HG02571 (cell line): ENCODE results near the gene ALDH1L1.
"Not testable (repeated sequence)": the region's sequence is repeated elsewhere in the genome, so short reads cannot be mapped to it uniquely, and the experiment has no call there.

Experiments used
- ATAC-seq: cut with Tn5 transposase; IDR thresholded peaks from one replicate; pipeline ENCODE4 v1.9.1; 2021; ENCODE audit warnings: mild to moderate bottlenecking, moderate library complexity; ENCODE audit not compliant: unreplicated experiment

Gene ALDH1L1

DNA sequence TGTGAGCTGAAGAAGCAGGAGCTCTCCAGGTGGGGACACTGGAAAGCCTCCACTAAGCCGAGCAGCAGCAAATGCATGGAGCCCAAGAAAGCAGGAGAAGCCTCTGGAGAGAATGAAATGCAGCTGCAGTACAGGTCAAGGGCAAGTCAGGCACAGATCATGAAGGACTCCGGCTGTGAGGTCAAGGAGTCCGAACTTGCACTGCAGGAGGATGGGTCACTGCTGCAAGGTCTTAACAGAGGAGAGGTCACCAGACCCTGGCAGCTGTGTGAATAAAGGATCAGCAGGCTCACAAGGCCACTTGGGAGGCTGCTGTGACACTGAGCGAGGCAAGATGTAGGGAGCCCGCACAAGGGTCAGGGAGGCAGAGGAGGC, 71.7 kb downstream of the ALDH1L1 start:
- no peak for ATAC-seq

DNA sequence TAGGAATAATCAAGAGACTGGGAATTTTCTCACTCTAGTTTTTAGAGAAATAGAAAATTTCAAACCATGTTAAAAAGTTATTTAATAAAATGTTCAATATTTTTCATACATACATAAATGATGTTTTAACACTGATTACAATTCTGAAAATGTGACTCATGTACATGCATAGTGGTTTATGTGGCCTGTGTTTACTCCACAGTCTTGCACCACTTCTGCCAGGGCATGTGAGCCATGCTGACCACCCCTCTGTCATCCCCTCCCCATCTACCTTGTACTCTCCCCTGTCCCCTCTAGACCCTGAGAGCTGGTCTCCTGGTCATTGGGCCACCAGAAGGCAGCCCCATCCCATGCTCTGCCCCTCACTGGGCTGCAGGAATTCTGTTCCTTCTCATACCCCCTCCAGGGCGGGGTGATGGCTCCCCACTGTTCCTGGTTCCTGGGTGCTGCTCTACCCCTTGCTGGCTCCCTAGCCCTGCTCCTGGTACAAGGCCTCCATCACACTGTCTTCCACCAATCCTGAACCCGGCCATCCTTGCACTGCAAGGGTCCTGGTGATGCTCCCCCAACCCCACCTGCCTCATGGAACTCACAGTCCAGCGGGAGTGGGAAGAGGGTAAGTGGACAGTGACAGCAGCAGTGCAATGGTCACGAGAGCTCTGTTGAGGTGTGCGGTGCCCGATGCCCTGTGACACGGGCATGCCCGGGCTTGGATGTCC, 72.3 kb downstream of the ALDH1L1 start:
- no peak for ATAC-seq

DNA sequence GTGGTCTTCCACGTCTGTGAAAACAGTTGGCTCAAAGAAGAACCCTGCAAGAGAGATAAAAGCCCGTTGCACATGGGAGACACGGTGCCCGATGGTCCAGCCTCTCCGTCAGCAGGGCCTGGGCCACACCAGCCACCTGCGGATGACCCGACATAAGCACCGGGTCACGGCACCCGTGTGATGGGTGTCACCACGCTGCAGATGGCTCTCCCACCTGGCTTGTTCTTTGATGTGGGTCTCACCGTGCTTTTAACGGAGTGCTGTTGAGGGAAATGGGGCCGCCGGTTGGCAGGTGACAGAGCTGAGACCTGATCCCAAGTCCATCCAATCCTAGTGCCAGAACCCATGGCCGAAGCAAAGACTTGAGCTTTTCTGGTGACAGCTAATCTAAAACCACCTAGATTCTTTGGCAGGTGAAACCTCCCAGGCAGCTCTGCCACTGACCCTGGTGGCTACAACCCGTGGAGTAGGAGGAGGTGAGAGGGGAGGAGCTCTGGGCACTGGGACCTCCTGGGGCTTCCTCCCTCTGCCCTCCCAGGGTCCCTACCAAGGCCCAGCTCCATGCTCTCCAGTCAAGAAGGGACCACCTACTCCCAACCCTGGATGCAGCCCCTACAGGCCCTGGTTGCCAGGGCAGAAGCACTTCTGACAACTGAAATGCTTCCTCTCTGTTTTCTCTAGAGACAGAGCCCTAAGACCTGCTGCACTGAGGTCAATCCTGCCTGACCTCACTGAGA, 73.0 kb downstream of the ALDH1L1 start:
- no peak for ATAC-seq

DNA sequence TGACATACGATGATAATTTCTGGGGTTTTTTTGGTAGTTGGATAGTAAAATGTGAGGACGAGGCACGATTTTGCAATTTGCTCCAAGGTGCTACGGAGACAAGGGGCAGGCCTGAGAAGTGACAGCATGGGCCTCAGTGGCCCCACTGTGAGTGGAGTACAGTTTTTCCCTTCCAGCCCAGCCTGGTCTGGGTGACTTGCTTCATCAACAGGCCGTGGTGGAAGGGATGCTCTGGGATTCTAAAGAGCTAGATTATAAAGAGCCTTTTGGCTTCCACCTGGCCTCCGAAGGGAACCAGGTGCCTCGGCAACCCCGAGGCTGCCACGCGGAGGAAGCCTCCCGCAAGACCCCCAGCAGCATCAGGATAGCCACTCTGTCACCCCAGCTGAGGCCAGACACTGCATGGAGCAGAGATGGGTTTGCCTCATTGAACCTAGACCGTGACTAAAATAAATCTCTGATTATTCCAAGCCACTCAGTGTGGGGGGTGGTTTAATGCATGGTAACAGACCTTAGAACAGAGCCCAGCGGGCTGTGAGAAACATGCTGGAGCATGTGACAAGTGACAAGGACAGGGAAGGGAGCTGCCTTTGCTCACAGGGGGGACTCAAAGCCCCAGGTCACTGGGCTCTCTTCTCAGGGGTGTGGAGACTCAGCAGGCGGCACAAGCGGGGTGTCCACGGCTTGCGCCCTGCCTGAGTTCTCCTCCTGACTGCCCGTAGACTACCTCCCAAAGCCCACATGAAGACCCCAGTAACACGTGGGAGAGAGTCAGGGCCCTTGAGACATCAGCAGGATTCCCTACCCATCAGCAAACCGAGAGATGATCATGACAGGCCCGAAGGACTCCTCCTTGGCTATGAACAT, 73.8 kb downstream of the ALDH1L1 start:
- ATAC-seq: no peak

DNA sequence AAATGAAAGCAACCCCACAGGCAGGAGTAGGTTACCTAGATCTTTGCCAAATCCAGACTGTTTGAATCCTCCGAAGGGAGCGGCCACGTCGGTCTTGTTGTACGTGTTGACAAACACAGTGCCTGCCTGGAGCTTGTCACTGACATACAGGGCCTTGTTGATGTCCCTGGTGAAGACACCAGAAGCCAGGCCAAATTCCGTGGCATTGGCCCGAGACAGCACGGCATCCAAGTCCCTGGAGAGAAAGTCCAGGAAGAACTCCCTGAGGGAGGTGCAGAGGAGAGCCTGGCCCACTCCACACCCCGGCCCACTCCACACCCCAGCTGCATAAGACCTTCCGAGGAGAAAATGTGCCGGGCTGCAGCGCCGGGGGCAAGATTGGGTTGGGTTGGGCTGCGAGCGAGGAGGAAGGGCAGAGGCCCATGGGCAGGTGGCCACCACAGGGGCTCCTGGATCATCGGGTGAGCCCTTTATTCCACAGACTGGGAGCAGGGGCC, 74.6 kb downstream of the ALDH1L1 start:
- no peak for ATAC-seq

DNA sequence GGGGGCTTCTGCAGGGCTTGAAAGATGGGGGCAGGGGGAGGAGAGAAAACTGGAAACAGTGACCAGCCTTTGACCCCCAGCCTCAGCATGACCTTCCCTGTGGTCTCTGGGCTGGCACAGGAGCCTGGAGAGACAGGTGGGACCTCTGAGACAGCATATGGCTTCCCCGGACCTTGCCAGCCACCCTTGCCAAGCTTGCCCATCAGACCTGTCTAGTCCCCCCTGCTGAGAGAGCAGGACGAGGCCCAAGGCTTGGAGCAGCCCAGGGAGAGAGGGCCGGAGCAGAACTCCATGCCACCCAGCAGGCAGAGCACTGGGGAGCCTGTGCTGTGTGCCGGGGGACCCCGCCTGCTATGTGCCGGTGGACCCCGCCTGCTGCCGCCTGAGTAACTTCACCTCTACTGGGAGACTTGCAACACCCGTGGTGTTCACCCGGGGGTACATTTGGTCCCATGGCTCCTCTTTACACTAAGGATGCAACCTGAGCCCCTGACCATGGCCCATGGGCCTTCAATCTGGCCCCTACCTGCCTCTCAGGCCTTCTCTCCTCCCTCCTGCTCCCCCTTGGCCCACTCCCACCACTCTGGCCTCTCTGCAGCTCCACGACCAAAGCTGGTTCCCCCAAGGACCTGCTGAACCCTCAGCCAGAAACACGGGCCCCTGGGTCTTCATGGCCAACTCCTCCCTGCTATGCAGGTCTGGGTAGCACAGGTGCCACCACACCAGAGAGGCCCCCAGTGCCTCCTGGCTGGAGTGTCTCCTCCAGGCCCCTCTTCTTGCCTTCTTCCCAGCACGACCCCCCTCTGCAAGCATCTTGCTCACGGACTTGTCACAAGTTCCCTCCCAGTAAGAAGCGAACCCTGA, 75.4 kb downstream of the ALDH1L1 start:
- ATAC-seq: no peak

DNA sequence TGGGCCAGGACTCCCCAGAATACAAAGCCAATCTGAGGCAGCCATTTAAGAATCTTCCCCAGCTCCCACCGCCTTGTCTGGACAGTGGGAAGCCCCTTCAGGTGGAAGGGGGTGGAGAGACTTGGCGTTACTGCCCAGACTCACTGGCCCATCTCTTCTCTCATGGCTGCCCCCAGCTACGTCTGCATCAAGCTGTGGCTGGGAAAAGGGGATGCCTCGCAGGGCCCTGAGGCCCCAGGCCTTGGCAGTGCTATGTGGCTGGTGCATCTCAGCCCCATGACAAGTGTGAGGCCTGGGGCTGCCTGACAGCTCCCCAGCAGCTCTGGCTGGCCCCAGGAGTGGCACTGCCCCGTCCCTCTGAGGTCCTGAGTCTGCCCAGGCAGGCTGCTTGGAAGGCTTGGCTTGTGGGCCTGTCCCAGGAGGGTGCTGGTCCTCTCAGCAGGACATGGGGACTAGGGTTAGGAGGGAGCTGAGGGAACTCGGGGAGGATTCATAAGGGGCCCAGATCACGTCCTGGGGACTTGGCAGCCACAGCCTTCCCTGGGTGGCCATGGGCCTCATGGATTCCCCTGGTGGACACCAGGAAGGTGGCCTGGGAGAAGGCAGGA, 76.3 kb downstream of the ALDH1L1 start:
- no peak for ATAC-seq

DNA sequence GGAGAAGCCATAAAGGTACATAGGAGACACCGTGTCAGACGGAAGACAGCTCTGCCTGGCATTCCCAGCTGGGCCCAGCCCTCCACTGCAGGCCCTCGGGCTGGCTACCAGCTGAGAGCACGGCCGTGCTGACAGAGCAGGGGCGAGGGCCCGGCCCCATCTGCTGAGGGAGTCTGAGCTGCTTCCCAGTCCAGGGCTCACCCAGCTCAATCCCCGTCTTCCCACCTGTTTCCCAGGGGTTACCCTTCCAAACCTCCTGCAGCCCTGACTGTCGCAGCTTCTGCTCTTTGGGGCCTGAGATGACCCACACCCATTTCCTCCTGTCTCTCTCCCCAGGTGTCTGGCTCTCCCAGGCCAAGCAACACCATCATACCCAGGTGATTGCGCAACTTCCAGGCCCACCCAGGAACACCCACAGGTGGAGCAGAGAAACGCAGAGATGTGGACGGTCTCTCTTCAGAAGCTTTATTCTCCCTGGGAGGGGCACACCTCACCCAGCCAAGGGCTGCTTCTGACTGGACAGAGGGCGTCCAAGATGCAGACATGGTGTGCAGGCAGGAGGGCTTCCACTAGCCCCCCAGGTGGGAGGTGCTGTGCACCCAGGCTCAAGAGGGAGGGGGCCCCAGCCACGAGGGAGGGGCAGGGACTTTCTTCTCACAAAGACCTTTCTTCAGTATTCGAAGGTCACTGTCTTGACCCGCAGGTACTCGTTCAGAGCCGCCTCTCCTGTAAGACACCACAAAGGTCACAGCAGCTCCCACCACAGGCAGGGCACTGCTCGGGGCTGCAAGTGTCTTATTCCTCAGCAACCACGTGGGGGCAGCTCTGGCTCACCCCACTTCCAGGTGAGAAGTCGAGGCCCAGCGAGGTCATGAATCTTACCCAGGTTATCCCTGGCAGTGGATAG, 77.0 kb downstream of the ALDH1L1 start:
- ATAC-seq: no peak

DNA sequence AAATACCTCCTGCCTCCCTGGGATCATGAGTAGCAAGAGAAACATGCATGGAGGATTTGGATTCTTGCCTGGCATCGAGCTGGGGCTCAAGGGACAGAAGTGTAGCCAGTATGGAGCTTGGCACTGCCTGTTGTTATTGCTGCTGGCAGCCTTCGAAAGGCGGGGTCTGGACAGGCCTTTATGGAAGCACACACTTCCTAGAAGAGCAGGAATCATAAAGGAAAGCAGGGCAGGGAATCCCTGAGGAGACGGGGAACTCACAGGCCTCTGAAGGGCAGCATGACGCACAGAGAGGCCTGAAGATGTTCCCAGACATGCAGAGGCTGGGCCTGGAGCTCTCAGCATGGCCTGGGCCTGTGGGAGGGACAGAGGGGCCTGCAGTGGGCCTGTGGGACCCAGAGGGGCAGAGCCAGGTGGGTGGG, 77.8 kb downstream of the ALDH1L1 start:
- no peak for ATAC-seq

DNA sequence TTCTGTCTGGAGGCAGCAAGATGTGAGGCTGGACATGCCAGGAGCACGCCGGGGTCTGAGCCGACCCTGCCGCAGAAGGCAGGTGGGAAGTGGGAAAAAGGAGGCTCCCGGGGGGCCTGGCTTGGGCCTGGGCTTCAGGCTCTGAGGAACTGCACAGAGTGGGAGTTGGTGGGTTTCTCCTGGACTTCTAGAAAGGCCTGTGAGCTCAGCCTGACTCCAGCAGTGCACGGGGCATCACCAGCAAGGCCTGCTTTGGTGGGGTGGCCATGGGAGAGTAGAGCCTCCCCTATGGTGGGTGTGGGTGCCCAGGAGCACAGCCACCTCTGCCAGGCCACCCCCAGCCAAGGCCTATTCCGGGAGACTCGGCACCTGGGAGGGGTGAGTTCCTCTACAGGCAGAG, 78.4 kb downstream of the ALDH1L1 start:
- no peak for ATAC-seq

DNA sequence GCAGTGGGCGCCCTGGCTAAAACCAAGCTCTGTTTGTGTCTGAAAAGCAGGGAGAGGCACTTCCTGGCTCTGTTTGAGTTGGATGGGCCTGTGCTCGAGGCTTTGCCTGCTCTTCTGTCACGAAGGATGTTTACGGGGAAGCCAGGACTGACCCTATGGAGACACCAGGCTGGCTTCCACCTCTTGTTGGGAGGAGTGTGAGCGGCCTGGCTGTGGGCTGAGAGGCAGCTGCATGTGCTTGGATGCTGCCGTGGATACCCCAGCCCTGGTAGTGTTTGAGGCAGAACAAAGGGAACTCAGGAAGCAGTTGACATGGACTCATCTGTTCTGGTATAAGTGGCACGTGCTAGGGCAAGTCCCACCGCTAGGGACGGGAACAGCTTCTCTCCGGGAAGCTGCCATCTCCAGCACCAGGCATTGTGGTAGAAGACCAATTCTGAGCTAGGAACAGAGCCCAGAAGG, 78.8 kb downstream of the ALDH1L1 start:
- no peak for ATAC-seq

DNA sequence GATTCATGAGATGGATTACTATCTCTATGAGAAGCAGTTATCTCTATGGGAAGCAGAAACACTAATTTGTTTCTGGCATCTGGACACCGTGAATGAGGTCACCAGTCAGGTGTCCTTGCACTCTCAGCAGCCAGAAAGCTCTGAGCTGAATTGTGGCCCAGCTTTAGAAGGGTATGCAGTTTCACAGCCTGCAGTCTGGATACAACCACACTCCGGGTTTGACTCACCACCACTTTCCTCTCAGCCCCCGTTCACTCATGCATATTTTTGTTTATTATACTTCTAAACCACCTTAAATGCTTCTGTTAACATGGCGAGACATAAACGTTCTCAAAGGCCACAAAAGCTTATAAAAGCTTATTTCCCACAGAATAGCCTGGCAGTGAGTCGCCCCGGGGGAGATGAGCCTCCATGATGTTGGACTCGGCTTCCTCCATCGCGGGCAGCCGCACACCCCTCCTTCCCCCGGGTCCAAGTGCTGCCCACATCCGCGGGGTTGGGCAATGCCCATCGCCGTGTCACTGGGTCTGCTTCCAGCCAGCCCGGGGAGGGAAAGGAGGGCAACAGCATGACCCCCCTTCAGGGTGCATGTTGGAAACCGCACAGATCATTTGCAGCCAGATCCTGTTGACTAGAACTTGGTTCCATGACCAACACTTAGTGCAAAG, 79.6 kb downstream of the ALDH1L1 start:
- no peak for ATAC-seq

DNA sequence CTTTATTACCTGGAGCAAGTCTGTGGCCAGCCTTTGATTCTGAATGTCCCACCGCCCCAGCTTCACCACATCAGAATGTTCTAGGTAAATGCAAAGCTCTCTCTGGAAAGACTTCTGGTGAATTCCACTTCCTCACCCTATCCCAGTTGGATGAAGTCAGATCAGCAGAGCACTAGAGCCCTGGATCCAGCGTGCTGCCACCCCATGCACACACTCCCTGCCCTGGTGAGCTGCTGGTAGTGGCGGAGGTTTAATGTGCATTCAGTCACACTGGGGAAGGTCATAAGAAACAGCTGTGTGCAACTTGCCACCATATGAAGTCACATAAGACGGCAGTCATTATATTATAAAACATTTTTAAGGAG, 80.1 kb downstream of the ALDH1L1 start:
- no peak for ATAC-seq

DNA sequence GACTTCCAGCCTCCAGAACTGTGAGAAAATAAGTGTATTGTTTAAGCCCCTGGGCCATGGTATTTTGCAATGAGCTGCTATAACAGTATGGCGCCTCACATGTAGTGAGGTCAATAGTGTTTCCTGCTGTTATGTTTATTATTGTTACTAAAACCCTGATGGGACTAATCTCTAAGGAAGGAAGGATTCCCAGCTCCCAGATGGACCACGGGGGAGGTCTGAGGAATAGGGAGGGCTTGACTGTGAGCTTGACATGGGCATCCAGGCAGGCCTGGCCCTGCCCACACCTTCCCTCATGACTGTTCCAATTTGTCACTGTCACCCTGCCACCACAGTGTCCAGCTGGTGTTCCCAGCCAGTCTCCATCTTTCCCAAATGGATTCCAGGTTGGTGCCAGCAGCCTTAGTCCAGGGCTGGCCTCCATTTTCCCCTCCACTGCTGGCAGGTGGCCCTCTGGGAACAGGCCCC, 82.0 kb downstream of the ALDH1L1 start:
- ATAC-seq: no peak

DNA sequence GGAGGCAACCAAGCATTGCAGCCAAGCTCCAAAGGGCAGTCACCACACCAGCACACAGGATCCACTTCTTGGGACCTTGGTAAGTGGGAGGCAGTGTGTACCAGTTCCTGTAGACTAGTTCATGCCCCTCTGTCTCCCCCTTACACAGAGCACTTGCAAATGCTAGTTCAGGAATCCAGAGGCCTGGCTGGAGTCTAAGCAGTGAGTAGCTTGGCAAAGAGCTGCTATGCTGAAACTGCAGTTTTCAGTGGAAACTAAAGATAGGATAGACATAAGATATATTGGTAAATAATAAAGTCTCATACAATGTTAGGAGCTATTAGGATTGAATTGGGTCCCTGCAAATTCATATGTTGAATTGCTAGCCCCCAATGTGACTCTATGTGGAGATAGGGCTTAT, 82.6 kb downstream of the ALDH1L1 start:
- no peak for ATAC-seq

DNA sequence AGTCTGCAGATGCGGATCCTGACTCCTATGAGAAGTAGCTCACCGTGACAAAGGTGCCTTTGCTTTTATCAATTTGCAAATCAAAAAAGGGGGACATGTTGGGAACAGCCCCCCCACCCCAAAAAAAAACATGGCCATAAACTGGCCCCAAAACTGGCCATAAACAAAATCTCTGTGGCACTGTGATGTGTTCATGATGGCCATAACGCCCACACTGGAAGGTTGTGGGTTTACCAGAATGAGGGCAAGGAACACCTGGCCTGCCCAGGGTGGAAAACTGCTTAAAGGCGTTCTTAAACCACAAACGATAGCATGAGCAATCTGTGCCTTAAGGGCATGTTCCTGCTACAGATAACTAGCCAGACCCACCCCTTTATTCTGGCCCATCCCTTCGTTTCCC, 84.1 kb downstream of the ALDH1L1 start:
- not testable (repeated sequence) for ATAC-seq

DNA sequence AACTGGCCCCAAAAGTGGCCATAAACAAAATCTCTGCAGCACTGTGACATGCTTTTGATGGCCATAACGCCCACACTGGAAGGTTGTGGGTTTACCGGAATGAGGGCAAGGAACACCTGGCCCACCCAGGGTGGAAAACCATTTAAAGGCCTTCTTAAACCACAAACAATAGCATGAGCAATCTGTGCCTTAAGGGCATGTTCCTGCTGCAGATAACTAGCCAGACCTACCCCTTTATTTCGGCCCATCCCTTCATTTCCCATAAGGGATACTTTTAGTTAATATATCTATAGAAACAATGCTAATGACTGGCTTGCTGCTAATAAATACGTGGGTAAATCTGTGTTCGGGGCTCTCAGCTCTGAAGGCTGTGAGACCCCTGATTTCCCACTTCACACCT, 88.3 kb downstream of the ALDH1L1 start:
- not testable (repeated sequence) for ATAC-seq

DNA sequence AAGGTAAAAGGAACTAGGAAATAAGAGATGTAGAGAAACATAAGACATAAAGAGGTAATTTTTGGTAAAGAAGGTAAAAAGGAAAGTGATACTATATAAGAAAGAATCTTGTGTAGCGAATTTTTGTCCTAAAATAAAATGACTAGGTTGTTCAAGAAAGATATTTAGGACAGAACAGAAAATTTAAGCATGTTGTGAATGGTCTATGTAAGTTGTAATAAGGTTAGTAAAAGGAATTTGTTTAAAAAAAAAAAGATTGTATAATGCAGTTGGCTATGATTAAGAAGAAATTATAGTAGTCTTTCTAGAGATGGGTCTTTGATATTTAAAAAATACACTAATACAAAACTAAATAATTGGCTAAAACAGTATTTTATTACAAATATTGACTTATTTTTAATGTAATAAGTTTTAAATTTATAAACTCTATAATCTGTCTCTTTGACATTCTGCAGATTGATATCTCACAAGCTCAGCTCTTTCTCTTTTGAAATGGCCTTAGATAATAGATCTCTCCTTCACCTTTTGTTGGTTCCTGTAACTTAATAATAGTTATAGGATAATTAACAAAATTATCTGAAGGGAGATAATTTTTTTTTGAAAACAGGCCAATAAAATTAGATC, 92.7 kb downstream of the ALDH1L1 start:
- no peak for ATAC-seq
